Measurements from ENCODE around the gene PACS2.
"Not testable (repeated sequence)": the region's sequence is repeated elsewhere in the genome, so short reads cannot be mapped to it uniquely, and the experiment has no call there.

PACS2 gene

GRCh38 chr14:105287249-105288102 is 27.1 kb upstream of the PACS2 start:
- H3K27ac ChIP-seq: no peak overlapping the region
- no peak overlapping the region for H3K4me3 ChIP-seq

DNA sequence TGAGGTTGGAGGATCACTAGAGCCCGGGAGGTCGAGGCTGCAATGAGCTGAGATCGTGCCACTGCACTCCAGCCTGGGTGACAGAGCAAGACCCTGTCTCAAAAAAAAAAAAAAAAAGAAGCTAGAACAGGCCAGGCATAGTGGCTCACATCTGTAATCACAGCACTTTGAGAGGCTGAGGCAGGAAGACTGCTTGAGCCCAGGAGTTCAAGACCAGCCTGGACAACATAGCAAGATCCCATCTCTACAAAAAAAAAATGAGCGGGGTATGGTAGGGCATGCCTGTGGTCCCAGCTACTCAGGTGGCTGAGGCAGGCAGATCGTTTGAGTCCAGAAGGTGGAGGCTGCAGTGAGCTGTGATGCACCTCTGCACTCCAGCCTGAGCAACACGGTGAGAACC is 25.6 kb upstream of the PACS2 start:
- H3K4me3 ChIP-seq, H3K27ac ChIP-seq: not testable (repeated sequence)

GRCh38 chr14:105290621-105291346 is 23.8 kb upstream of the PACS2 start:
- H3K4me3 ChIP-seq: no peak overlapping the region
- H3K27ac ChIP-seq: peak overlapping the region in 1 of 21 experiments; percentile 10

GRCh38 chr14:105292826-105293711 is 21.5 kb upstream of the PACS2 start:
- H3K4me3 ChIP-seq: no peak overlapping the region
- peak overlapping the region in 11 of 21 experiments; percentile 1 to 73 (median 45) for H3K27ac ChIP-seq

DNA sequence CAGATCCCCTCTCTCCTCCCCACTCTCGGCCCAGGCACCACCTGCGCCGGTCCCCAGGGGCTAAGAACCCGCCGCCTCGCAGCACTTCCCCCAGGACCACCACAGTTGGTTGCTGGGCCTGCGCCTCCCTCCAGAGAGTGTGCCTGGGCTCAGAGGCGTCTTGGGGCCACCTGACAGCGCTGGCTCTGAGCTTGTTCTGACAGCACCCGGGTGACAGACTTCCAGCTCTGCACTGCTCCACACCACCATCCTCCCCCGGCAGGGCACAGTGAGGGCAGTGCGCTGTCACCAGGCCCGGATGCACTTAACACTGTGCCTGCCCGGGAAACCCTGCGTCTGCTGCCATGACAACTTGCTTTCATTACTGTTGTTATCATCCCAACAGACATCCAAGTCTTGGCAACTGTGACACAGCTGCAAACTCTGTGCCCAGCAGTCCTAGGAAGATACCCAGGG is 20.4 kb upstream of the PACS2 start:
- H3K27ac ChIP-seq: peak overlapping the region in 10 of 21 experiments; percentile 1 to 73 (median 47)
- H3K4me3 ChIP-seq: no peak overlapping the region

DNA sequence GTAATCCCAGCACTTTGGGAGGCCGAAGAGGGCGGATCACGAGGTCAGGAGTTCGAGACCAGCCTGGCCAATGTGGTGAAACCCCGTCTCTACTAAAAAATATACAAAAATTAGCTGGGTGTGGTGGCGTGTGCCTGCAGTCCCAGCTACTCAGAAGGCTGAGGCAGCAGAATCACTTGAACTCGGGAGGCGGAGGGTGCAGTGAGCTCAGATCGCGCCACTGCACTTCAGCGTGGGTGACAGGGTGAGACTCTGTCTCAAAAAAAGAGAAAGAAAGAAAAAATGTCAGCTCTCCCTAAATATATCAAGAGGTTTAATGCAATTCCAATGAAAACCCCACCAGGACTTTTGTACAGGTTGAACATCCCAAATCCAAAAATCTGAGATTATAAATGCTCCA is 17.2 kb upstream of the PACS2 start:
- H3K27ac ChIP-seq, H3K4me3 ChIP-seq: not testable (repeated sequence)

GRCh38 chr14:105299654-105300541 is 14.7 kb upstream of the PACS2 start:
- H3K27ac ChIP-seq: peak overlapping the region; percentile 31 to 97 (median 90)
- peak overlapping the region; percentile 57 to 95 (median 80) for H3K4me3 ChIP-seq

- Histone ChIP-seq H3K4me3 (peak within 1 kb of the TSS; percentile 57 to 95 (median 80)), H3K27ac (peak within 1 kb of the TSS; percentile 31 to 97 (median 90))
Observed at GRCh38 chr14:105300542-105301102, 13.9 kb upstream of the PACS2 start, which contains the start of gene BRF1. TSS of gene BRF1 (minus strand) at chr14:105301001. CDS start at chr14:105300629, 372 bp downstream.

DNA sequence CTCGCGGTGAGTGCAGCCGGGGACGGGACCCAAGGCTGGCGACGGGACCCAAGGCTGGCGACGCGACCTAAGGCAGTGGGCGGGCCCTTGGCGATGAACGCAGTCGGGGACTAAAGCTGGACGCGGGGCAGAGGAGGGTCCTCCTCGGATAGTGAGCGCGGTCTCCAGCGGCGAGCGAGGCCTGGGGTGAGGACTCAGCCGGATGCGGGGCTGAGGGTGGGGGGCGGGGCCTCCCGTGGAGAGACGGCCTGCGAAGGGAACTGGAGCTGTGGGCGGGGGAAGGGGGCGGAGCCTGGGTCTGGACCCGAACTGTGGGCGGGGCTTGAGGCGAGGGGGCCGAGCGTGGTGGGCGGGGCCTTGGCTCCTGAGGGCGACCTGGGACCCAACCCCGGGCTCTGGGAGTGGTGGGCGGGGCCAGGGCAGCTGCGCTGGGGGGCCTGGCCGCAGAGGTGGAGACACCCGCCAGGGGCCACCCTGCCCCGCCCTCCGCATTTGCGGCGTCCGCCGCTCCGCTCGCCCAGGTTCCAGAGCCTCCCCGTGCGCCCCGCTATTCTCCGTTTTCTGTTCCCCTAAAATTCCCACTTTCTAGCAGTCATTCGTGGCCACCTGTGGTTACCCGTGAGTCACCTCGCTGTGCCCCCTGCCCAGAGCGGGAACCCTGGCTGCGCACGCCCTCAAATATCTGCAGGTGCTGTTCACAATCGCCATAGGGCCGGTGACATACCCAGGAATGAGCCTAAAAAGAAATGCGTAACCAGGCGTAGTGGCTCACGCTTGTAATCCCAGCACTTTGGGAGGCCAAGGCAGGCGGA is 13.2 kb upstream of the PACS2 start:
- Histone ChIP-seq H3K27ac (peak overlapping the region; percentile 31 to 97 (median 90)), H3K4me3 (peak overlapping the region; percentile 57 to 95 (median 80))

DNA sequence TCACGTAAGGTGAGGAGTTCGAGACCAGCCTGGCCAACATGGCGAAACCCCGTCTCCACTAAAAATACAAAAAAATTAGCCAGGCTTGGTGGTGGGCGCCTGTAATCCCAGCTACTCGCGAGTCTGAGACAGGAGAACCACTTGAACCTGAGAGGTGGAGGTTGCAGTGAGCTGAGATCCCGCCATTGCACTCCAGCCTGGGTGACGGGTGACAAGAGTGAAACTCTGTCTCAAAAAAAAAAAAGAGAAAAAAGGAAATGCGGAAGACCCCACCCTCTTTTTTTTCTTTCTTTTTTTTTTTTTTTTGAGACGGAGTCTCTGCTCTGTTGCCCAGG is 12.7 kb upstream of the PACS2 start:
- H3K4me3 ChIP-seq: peak overlapping the region in 4 of 7 experiments; percentile 57 to 95 (median 81)
- peak overlapping the region in 4 of 21 experiments; percentile 88 to 97 (median 92) for H3K27ac ChIP-seq

- Histone ChIP-seq H3K27ac (no peak overlapping the region), H3K4me3 (no peak overlapping the region)
Observed at GRCh38 chr14:105303949-105304348, 10.6 kb upstream of the PACS2 start.

DNA sequence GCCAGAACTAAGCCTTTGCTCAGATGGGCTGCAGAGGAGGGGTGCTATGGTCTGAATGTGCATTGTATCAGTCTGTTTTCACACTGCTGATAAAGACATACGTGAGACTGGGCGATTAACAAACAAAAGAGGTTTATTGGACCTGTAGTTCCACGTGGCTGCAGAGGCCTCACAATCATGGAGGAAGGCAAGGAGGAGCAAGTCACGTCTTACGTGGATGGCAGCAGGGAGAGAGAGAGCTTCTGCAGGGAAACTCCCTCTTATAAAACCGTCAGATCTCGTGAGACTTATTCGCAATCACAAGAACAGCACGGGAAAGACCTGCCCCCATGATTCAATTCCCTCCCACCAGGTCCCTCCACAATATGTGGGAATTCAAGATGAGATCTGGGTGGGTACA is 10.0 kb upstream of the PACS2 start:
- no peak overlapping the region for H3K27ac ChIP-seq

GRCh38 chr14:105305345-105305744 is 9.2 kb upstream of the PACS2 start:
- H3K27ac ChIP-seq: no peak overlapping the region
- no peak overlapping the region for H3K4me3 ChIP-seq

More for the DNA sequence above, 10.0 kb upstream of the PACS2 start:
- no peak overlapping the region for H3K4me3 ChIP-seq

DNA sequence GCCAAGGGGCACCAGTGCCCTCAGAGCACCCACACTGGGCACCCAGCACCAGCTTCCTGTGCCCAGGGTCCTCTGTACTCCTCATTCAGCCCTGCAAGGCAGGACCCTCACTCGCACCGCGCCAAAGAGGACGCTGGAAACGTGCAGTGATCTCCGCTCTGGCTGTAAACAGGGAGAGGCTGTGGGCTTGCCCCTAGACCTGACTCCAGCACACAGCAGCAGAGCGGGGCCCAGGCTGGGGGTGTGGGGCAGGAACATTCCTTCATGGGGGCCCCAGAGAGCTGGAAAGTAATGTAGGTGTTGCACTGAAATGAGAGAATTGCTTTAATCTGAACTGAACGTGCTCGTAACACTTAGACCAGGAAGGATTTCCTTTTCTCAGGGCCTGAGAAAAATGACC is 8.8 kb upstream of the PACS2 start:
- Histone ChIP-seq H3K27ac (no peak overlapping the region), H3K4me3 (no peak overlapping the region)

DNA sequence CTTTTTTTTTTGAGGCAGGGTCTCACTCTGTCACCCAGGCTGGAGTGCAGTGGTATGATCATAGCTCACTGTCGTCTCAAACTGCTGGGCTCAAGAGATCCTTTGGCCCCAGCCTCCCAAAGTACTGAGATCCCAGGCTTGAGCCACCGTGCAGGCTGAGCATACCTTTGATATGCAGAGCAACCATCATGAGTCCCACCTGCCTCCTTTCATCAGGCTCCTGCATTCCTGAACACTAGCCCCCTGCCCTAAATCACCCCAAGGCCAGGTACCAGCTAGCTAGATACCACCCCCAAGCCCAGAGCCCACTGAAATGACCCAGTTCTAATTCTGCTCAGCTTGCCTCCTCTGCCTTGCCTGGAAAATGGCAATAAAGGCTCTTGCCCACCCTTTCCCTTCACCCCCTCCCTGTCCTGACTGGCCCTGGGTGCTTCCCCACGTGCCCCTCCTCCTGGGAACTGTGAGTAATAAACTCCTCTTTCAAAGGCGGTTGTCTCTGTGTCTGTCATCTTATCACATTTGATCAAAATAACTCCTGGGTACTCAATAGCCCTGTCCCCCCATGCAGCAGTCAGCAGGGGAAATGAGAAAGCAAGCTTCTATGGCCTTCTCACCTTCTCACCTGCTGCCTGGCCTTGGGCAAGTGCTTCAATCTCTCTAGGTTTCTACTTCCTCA is 7.4 kb upstream of the PACS2 start:
- Histone ChIP-seq H3K27ac (no peak overlapping the region), H3K4me3 (no peak overlapping the region)

- no peak overlapping the region for H3K4me3 ChIP-seq
- H3K27ac ChIP-seq: no peak overlapping the region
Observed at GRCh38 chr14:105309371-105309770, 5.2 kb upstream of the PACS2 start.

DNA sequence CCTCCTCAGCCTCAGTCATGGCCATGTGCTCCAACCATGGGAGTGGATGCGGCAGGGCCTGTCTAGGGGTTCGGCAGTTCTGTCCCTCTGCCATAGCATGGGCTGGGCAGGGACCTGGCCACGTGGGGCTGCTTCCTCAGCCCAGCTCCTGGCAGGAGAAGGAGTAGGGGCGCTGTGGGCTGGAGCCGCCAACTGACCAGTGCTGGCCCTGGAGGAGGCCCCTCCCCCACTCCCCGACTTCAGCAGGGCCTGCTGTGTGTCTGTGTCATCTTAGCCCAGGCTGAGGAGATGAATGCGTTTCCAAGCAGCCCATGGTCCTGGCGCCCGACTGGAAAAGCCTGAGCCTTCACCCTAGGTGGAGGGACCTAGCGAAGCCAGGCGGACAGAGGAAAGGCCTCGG is 2.7 kb upstream of the PACS2 start:
- Histone ChIP-seq H3K27ac (no peak overlapping the region), H3K4me3 (no peak overlapping the region)
